OCI-LY1 (cell line): ENCODE measurements around the gene EXD2.

Experiments
- H2AFZ ChIP-seq: fragments of 200-600 bp; sonication (generic), shearing (Covaris generic); 2 replicates; pipeline ENCODE4 v1.6.0; 2014; ENCODE audit warnings: antibody characterized with exemption, mild to moderate bottlenecking, low read length
- H3F3A ChIP-seq: fragments of 200-600 bp; sonication (generic), shearing (Covaris generic); 2 replicates; pipeline ENCODE4 v1.6.0; 2014; ENCODE audit warnings: mild to moderate bottlenecking, antibody characterized with exemption, low read length, moderate library complexity; ENCODE audit not compliant: insufficient read depth
- H3K27ac ChIP-seq: fragments of 200-600 bp; sonication (generic); 2 replicates; pipeline ENCODE4 v1.5.1; 2014; ENCODE audit warnings: low read length, mixed run types, mild to moderate bottlenecking, low read depth; ENCODE audit not compliant: poor library complexity, severe bottlenecking
- H3K27me3 ChIP-seq: fragments of 200-600 bp; sonication (generic); 2 replicates; pipeline ENCODE4 v1.6.0; 2014; ENCODE audit warnings: antibody characterized with exemption, mild to moderate bottlenecking, low read length, moderate library complexity; ENCODE audit not compliant: insufficient read depth
- H3K36me3 ChIP-seq: fragments of 200-600 bp; sonication (generic); 2 replicates; pipeline ENCODE4 v1.6.1; 2014; ENCODE audit warnings: mild to moderate bottlenecking, antibody characterized with exemption, low read length, moderate library complexity, mixed read lengths; ENCODE audit not compliant: insufficient read depth
- H3K4me1 ChIP-seq: fragments of 200-600 bp; sonication (generic); 2 replicates; pipeline ENCODE4 v1.5.1; 2014; ENCODE audit warnings: mild to moderate bottlenecking, low read length, moderate library complexity; ENCODE audit not compliant: insufficient read depth, severe bottlenecking
- H3K4me2 ChIP-seq: fragments of 200-600 bp; sonication (generic), shearing (Covaris generic); 2 replicates; pipeline ENCODE4 v1.6.1; 2014; ENCODE audit warnings: low read length
- H3K4me3 ChIP-seq: fragments of 200-600 bp; sonication (generic); 2 replicates; pipeline ENCODE4 v1.5.1; 2014; ENCODE audit warnings: low read length, low read depth, mild to moderate bottlenecking, mixed read lengths; ENCODE audit not compliant: poor library complexity, severe bottlenecking
- H3K79me2 ChIP-seq: fragments of 200-600 bp; shearing (Covaris generic); 2 replicates; pipeline ENCODE4 v1.6.1; 2016; ENCODE audit warnings: mixed run types, low read length, mixed read lengths; ENCODE audit not compliant: insufficient read depth
- H3K9ac ChIP-seq: fragments of 200-600 bp; sonication (generic), shearing (Covaris generic); 2 replicates; pipeline ENCODE4 v1.6.1; 2014; ENCODE audit warnings: mild to moderate bottlenecking, low read length, mixed read lengths
- H3K9me2 ChIP-seq: fragments of 200-600 bp; sonication (generic), shearing (Covaris generic); 2 replicates; pipeline ENCODE4 v1.6.1; 2014; ENCODE audit warnings: low read depth, mild to moderate bottlenecking, low read length, mixed read lengths
- H3K9me3 ChIP-seq: fragments of 200-600 bp; shearing (Covaris generic); 2 replicates; pipeline ENCODE4 v1.6.1; 2014; ENCODE audit warnings: low read length, mixed read lengths
- H4K20me1 ChIP-seq: fragments of 200-600 bp; sonication (generic), shearing (Covaris generic); 2 replicates; pipeline ENCODE4 v1.6.0; 2016; ENCODE audit warnings: mild to moderate bottlenecking, low read length; ENCODE audit not compliant: insufficient read depth
- EZH2 ChIP-seq: fragments of 200-600 bp; sonication (generic), shearing (Covaris generic); IDR thresholded peaks from 2 replicates; pipeline ENCODE4 v1.8.0; 2017; ENCODE audit warnings: borderline replicate concordance, mixed run types, mild to moderate bottlenecking, antibody characterized with exemption, low read length, moderate library complexity, mixed read lengths
- TF ChIP-seq, protein P1 (sequence below): fragments of 200-600 bp; sonication (generic), shearing (Covaris generic); IDR thresholded peaks from 2 replicates; pipeline ENCODE4 v1.5.1; 2017; ENCODE audit warnings: mild to moderate bottlenecking, antibody characterized with exemption, low read length, moderate library complexity, mixed read lengths

The EXD2 gene

DNA sequence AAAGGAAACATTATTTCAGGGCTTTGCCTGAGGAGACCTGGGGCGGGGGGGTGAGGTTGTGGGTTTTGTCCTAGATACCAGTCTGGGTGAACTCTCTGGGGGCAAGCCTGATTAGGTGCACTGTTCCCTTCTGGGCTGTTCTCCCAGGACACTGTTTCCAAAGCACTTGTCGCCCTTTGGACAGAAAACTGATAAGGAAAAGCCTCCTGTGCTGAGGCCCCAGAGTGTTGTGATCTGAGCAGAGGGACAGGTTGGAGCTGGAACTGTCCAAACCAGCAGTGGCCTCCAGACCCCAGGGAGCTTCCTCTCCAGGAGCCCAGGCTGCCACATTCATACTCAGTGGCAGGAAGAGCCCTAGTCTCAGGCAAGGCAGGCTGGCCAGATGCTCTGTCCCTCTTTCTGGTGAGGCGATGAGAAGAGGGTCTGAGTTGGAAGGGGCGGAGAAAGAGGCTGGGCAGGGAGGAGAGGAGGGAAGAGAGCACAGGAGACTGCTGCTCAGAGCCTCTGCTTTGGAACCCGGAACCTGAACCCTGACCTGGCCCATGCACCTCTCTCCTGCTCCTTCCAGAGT is 70.5 kb downstream of the EXD2 start:
- H3K9ac ChIP-seq = no peak overlapping the region
- no peaks in the 10 kb centered on the region for H3K9me3 ChIP-seq
- no peak overlapping the region for H3K27ac ChIP-seq
- H3K4me3 ChIP-seq = no peak overlapping the region
- H3K27me3 ChIP-seq = peaks cover 7% of the 10 kb centered on the region; the same call in 1 of the 2 replicates
- H4K20me1 ChIP-seq = no peaks in the 10 kb centered on the region
- H3K4me1 ChIP-seq = no peaks in the 10 kb centered on the region
- H3K9me2 ChIP-seq = no peaks in the 10 kb centered on the region
- no peaks in the 10 kb centered on the region for H3F3A ChIP-seq
- no peak for TF ChIP-seq EZH2
- TF ChIP-seq, protein P1, sequence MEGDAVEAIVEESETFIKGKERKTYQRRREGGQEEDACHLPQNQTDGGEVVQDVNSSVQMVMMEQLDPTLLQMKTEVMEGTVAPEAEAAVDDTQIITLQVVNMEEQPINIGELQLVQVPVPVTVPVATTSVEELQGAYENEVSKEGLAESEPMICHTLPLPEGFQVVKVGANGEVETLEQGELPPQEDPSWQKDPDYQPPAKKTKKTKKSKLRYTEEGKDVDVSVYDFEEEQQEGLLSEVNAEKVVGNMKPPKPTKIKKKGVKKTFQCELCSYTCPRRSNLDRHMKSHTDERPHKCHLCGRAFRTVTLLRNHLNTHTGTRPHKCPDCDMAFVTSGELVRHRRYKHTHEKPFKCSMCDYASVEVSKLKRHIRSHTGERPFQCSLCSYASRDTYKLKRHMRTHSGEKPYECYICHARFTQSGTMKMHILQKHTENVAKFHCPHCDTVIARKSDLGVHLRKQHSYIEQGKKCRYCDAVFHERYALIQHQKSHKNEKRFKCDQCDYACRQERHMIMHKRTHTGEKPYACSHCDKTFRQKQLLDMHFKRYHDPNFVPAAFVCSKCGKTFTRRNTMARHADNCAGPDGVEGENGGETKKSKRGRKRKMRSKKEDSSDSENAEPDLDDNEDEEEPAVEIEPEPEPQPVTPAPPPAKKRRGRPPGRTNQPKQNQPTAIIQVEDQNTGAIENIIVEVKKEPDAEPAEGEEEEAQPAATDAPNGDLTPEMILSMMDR = no peak
- H3K4me2 ChIP-seq = no peak overlapping the region
- no peak overlapping the region for H2AFZ ChIP-seq
- no peaks in the 10 kb centered on the region for H3K79me2 ChIP-seq
- H3K36me3 ChIP-seq = no peaks in the 10 kb centered on the region

DNA sequence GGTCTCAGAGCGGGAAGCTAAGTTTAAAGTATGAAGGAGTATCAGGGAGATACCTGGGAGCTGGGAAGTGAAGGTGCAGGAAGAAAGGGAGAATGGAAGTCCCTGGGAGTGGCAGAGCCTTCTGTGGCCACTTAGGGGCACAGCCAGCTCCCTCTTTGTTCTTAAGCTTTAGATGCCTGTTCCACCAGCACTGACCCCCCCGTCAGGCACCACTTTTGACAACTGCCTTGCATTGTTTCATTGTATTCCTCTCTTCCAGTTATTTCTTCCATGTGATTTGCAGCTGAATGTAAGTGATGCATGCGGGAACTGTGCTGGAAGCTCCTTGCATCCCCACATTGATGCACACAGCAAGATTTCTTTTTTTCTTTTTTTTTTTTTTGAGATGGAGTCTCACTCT is 71.2 kb downstream of the EXD2 start:
- Histone ChIP-seq H3F3A (no peaks in the 10 kb centered on the region), H3K27ac (no peak overlapping the region), H3K9me3 (no peaks in the 10 kb centered on the region), H3K4me1 (no peaks in the 10 kb centered on the region), H3K4me3 (no peak overlapping the region), H3K79me2 (no peaks in the 10 kb centered on the region), H3K4me2 (no peak overlapping the region), H3K9ac (no peak overlapping the region), H3K36me3 (no peaks in the 10 kb centered on the region), H3K27me3 (peaks cover 7% of the 10 kb centered on the region; the same call in 1 of the 2 replicates), H3K9me2 (no peaks in the 10 kb centered on the region), H4K20me1 (no peaks in the 10 kb centered on the region), H2AFZ (no peak overlapping the region)
- TF ChIP-seq, protein P1 = no peak
- no peak for TF ChIP-seq EZH2

DNA sequence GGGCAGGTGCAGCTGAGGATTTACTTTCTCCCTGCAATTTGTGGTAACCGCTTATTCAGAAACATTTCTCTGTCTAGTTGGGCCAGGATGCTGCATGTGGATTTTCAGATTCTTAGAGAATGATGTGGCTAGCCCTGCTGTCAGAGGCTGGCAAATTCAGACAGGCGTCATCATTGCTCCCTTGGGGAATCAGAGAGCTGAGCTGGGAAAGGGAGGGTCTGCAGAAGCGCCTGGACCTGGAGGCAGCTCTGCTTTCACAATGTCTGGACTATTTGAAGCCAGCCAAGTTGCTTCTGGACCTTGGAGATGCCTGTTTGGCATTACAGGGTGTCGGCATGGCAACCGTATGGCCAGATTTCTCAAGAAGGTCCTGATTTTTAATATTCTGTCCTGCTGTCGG is 72.1 kb downstream of the EXD2 start:
- no peaks in the 10 kb centered on the region for H3K36me3 ChIP-seq
- H3K9ac ChIP-seq = no peak overlapping the region
- H3K4me2 ChIP-seq = no peak overlapping the region
- H3K79me2 ChIP-seq = no peaks in the 10 kb centered on the region
- H3K27ac ChIP-seq = no peak overlapping the region
- H3K9me3 ChIP-seq = no peaks in the 10 kb centered on the region
- H3K27me3 ChIP-seq = peaks cover 7% of the 10 kb centered on the region; the same call in 1 of the 2 replicates
- no peak for TF ChIP-seq EZH2
- TF ChIP-seq, protein P1 = no peak
- H3F3A ChIP-seq = no peaks in the 10 kb centered on the region
- H2AFZ ChIP-seq = no peak overlapping the region
- no peaks in the 10 kb centered on the region for H3K4me1 ChIP-seq
- no peaks in the 10 kb centered on the region for H4K20me1 ChIP-seq
- no peak overlapping the region for H3K4me3 ChIP-seq
- H3K9me2 ChIP-seq = no peaks in the 10 kb centered on the region
